ENCODE data around the gene DCLRE1A.

The DCLRE1A gene

DNA sequence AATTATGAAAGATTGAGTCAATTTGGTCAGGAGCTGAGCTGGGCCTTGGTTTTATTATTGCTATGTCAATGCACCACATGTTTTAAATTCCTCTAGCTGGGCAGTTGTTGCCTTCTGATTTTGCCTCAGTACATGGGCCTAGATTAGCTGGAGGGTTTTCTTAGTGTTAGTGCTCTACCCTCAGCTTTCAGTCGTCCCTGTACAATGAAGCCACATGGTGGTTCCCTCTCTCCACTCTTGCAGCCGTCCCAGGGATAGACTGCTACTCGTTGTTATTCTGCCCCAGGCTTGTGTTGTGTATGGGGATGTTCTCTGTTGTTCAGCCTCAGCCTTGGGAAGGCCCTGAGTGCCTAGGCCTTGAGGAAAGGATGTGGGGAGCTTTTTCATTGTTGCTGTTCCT, 37.6 kb upstream of the DCLRE1A start:
- TF ChIP-seq BHLHE40 (IDR thresholded peaks at IDR 0.05; ENCODE audit: borderline replicate concordance) (no peak), SP1 (IDR thresholded peaks at IDR 0.05) (no peak), TARDBP (IDR thresholded peaks at IDR 0.05) (no peak), ELF4 (IDR thresholded peaks at IDR 0.05) (no peak), FOXM1 (IDR thresholded peaks at IDR 0.05; ENCODE audit: borderline replicate concordance) (no peak), NFRKB (IDR thresholded peaks at IDR 0.05) (no peak), ZNF384 (IDR thresholded peaks at IDR 0.05) (no peak), ARNT (IDR thresholded peaks at IDR 0.05) (no peak), LEF1 (IDR thresholded peaks at IDR 0.05; ENCODE audit: borderline replicate concordance) (no peak), FOXA1 (IDR thresholded peaks at IDR 0.05) (no peak), HDGF (IDR thresholded peaks at IDR 0.05; ENCODE audit: borderline replicate concordance) (no peak), SUZ12 (IDR thresholded peaks at IDR 0.05) (no peak)
- TF ChIP-seq, protein P1, sequence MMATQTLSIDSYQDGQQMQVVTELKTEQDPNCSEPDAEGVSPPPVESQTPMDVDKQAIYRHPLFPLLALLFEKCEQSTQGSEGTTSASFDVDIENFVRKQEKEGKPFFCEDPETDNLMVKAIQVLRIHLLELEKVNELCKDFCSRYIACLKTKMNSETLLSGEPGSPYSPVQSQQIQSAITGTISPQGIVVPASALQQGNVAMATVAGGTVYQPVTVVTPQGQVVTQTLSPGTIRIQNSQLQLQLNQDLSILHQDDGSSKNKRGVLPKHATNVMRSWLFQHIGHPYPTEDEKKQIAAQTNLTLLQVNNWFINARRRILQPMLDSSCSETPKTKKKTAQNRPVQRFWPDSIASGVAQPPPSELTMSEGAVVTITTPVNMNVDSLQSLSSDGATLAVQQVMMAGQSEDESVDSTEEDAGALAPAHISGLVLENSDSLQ (IDR thresholded peaks at IDR 0.05): no peak
- POLR2A ChIA-PET: no interaction called here
- DNase-seq (ENCODE audit: extremely low spot score): no peak
- CTCF ChIA-PET: no interaction called here

DNA sequence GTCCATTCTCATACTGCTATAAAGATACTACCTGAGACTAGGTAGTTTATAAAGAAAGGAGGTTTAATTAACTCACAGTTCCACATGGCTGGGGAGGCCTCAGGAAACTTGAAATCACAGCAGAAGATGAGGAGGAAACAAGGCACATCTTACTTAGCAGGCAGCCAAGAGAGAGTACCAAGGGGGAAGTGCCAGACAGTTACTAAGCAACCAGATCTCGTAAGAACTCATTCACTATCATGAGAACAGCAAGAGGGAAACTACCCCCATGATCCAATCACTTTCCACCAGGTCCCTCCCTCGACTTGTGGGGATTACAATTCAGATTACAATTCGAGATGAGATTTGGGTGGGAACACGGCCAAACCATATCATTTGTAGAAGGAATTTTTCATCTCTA, 36.9 kb upstream of the DCLRE1A start:
- CTCF ChIA-PET: no interaction called here
- POLR2A ChIA-PET: no interaction called here
- DNase-seq (ENCODE audit: extremely low spot score): no peak
- TF ChIP-seq FOXM1 (IDR thresholded peaks at IDR 0.05; ENCODE audit: borderline replicate concordance): no peak
- TF ChIP-seq FOXK2 (IDR thresholded peaks at IDR 0.05): no peak
- no peak for TF ChIP-seq TARDBP (IDR thresholded peaks at IDR 0.05)
- no peak for TF ChIP-seq FOXA1 (IDR thresholded peaks at IDR 0.05)
- no peak for TF ChIP-seq NFRKB (IDR thresholded peaks at IDR 0.05)
- TF ChIP-seq ARNT (IDR thresholded peaks at IDR 0.05): no peak
- TF ChIP-seq LEF1 (IDR thresholded peaks at IDR 0.05; ENCODE audit: borderline replicate concordance): no peak
- no peak for TF ChIP-seq SUZ12 (IDR thresholded peaks at IDR 0.05)
- no peak for TF ChIP-seq L3MBTL2 (conservative IDR thresholded peaks at IDR 0.05)
- no peak for TF ChIP-seq ELF4 (IDR thresholded peaks at IDR 0.05)
- no peak for TF ChIP-seq HDGF (IDR thresholded peaks at IDR 0.05; ENCODE audit: borderline replicate concordance)
- no peak for TF ChIP-seq CTBP1 (IDR thresholded peaks at IDR 0.05; ENCODE audit: borderline replicate concordance)

DNA sequence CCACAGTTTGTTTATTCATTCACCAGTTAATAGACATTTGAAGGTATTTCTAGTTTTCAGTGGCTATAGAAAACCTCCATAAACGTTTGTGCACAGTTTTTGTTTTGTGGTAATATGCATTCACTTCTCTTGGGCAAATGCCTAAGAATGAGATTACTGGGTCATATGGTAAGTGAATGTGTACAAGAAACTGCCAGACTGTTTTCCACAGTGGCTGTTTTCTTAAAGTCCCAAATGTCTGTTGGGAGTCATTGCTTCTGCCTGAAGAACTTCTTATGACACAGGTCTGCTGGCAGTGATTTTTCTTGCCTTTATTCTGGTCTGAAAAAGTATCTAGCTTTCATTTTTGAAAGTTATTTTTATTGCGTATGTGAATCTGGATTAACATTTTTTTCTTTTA, 36.0 kb upstream of the DCLRE1A start:
- CTCF ChIA-PET: no interaction called here
- DNase-seq (ENCODE audit: extremely low spot score): no peak
- POLR2A ChIA-PET: no interaction called here
- TF ChIP-seq L3MBTL2 (conservative IDR thresholded peaks at IDR 0.05): no peak
- no peak for TF ChIP-seq ZNF384 (IDR thresholded peaks at IDR 0.05)
- TF ChIP-seq, protein P1 (IDR thresholded peaks at IDR 0.05): no peak
- TF ChIP-seq FOXA1 (IDR thresholded peaks at IDR 0.05): no peak
- no peak for TF ChIP-seq LEF1 (IDR thresholded peaks at IDR 0.05; ENCODE audit: borderline replicate concordance)
- no peak for TF ChIP-seq BHLHE40 (IDR thresholded peaks at IDR 0.05; ENCODE audit: borderline replicate concordance)
- TF ChIP-seq NFRKB (IDR thresholded peaks at IDR 0.05): no peak
- no peak for TF ChIP-seq ELF4 (IDR thresholded peaks at IDR 0.05)
- no peak for TF ChIP-seq TARDBP (IDR thresholded peaks at IDR 0.05)
- no peak for TF ChIP-seq HDGF (IDR thresholded peaks at IDR 0.05; ENCODE audit: borderline replicate concordance)
- no peak for TF ChIP-seq FOXM1 (IDR thresholded peaks at IDR 0.05; ENCODE audit: borderline replicate concordance)
- no peak for TF ChIP-seq SP1 (IDR thresholded peaks at IDR 0.05)
- no peak for TF ChIP-seq ARNT (IDR thresholded peaks at IDR 0.05)
- TF ChIP-seq CTBP1 (IDR thresholded peaks at IDR 0.05; ENCODE audit: borderline replicate concordance): no peak
- no peak for TF ChIP-seq FOXK2 (IDR thresholded peaks at IDR 0.05)
- TF ChIP-seq SUZ12 (IDR thresholded peaks at IDR 0.05): no peak

DNA sequence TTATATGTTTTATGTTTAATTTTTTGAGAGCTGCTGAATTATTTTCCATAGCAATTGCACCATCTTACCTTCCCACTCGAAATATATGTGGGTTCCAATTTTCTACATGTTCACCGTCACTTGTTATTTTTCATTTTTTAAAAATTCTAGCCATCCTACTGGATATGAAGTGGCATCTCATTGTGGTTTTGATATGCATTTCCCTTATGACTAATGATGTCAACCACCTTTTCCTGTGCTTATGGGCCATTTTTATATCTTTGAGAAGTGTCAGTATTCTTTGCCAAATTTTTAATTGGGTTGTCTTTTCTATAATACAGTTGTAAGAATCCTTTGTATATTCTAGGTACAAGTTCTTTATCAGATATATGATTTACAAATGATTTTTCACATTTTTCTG, 28.4 kb upstream of the DCLRE1A start:
- no peak for TF ChIP-seq ELF4 (IDR thresholded peaks at IDR 0.05)
- no peak for TF ChIP-seq BHLHE40 (IDR thresholded peaks at IDR 0.05; ENCODE audit: borderline replicate concordance)
- TF ChIP-seq HDGF (IDR thresholded peaks at IDR 0.05; ENCODE audit: borderline replicate concordance): no peak
- no peak for TF ChIP-seq NFRKB (IDR thresholded peaks at IDR 0.05)
- TF ChIP-seq, protein P1 (IDR thresholded peaks at IDR 0.05): no peak
- TF ChIP-seq SP1 (IDR thresholded peaks at IDR 0.05): no peak
- TF ChIP-seq ARNT (IDR thresholded peaks at IDR 0.05): no peak
- TF ChIP-seq L3MBTL2 (conservative IDR thresholded peaks at IDR 0.05): no peak
- no peak for TF ChIP-seq TARDBP (IDR thresholded peaks at IDR 0.05)
- no peak for TF ChIP-seq FOXM1 (IDR thresholded peaks at IDR 0.05; ENCODE audit: borderline replicate concordance)
- TF ChIP-seq SUZ12 (IDR thresholded peaks at IDR 0.05): no peak
- no peak for TF ChIP-seq CTBP1 (IDR thresholded peaks at IDR 0.05; ENCODE audit: borderline replicate concordance)
- TF ChIP-seq LEF1 (IDR thresholded peaks at IDR 0.05; ENCODE audit: borderline replicate concordance): no peak
- no peak for TF ChIP-seq ZNF384 (IDR thresholded peaks at IDR 0.05)
- TF ChIP-seq FOXK2 (IDR thresholded peaks at IDR 0.05): no peak
- TF ChIP-seq FOXA1 (IDR thresholded peaks at IDR 0.05): no peak
- CTCF ChIA-PET: no interaction called here
- POLR2A ChIA-PET: no interaction called here
- DNase-seq (ENCODE audit: extremely low spot score): no peak

DNA sequence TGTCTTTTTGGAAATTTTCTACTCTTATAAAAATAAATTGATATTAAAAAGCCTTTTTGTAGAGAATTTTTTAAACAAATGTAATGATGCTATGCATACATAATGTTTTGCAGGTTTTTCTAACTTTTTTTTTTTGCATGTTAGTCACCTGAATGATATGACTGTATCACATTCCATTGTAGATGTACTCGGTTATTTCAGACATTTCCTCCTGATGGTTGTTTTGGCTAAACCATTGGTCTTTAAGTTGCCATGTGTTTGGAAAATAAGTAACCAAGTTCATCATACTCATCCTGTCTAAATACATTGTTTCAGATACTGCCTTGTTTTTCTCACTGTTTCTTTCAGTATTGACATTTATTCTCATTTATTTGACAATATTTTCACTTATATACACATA, 26.4 kb upstream of the DCLRE1A start:
- DNase-seq (ENCODE audit: extremely low spot score): no peak
- ChIA-PET POLR2A (no interaction called here), CTCF (no interaction called here)
- TF ChIP-seq, protein P1 (IDR thresholded peaks at IDR 0.05): no peak
- TF ChIP-seq SP1 (IDR thresholded peaks at IDR 0.05): no peak
- no peak for TF ChIP-seq FOXM1 (IDR thresholded peaks at IDR 0.05; ENCODE audit: borderline replicate concordance)
- TF ChIP-seq NFRKB (IDR thresholded peaks at IDR 0.05): no peak
- TF ChIP-seq TARDBP (IDR thresholded peaks at IDR 0.05): no peak
- TF ChIP-seq BHLHE40 (IDR thresholded peaks at IDR 0.05; ENCODE audit: borderline replicate concordance): no peak
- TF ChIP-seq ZNF384 (IDR thresholded peaks at IDR 0.05): no peak
- TF ChIP-seq HDGF (IDR thresholded peaks at IDR 0.05; ENCODE audit: borderline replicate concordance): no peak
- TF ChIP-seq ARNT (IDR thresholded peaks at IDR 0.05): no peak
- TF ChIP-seq L3MBTL2 (conservative IDR thresholded peaks at IDR 0.05): no peak
- no peak for TF ChIP-seq FOXA1 (IDR thresholded peaks at IDR 0.05)
